WTC11 (cell line): ENCODE results near the gene C6orf141. TPM values are rescaled to one million over a fixed set of nuclear protein-coding genes. Genes with fewer than 3 reads are reported as not detected.

Source experiments
- ATAC-seq: fragments of 200-7000 bp; cut with Tn5 transposase; 2 replicates; pipeline ENCODE4 v1.10.0; 2021; ENCODE audit warnings: mild to moderate bottlenecking, moderate library complexity
- CTCF ChIA-PET: fragments of 300-600 bp; sonication (Branson Sonifier 250); formaldehyde crosslinking; loops from one replicate; lab custom pipeline; 2021; ENCODE audit warnings: antibody characterized with exemption; lab: Charles Lee
- POLR2A ChIA-PET: fragments of 350-600 bp; sonication (Branson Sonifier 250); formaldehyde crosslinking; loops from one replicate; lab custom pipeline; 2021; ENCODE audit warnings: antibody characterized with exemption; lab: Charles Lee
- DNase-seq: peaks from one replicate; pipeline ENCODE4 v3.0.0; 2021; ENCODE audit warnings: low spot score
- H3K27ac Mint-ChIP-seq: 2 replicates; pipeline ENCODE4 v1.8.0; 2021; ENCODE audit warnings: mixed read lengths
- H3K27me3 Mint-ChIP-seq: 2 replicates; pipeline ENCODE4 v1.8.0; 2021; ENCODE audit warnings: low read depth, mild to moderate bottlenecking, moderate library complexity, mixed read lengths
- H3K36me3 Mint-ChIP-seq: 2 replicates; pipeline ENCODE4 v1.8.0; 2021; ENCODE audit warnings: mixed read lengths
- H3K4me1 Mint-ChIP-seq: 2 replicates; pipeline ENCODE4 v1.8.0; 2022; ENCODE audit warnings: mixed read lengths
- H3K4me3 Mint-ChIP-seq: 2 replicates; pipeline ENCODE4 v1.8.0; 2021; ENCODE audit warnings: mild to moderate bottlenecking, moderate library complexity, mixed read lengths
- H3K9me3 Mint-ChIP-seq: 2 replicates; pipeline ENCODE4 v1.8.0; 2021; ENCODE audit warnings: mixed read lengths
- AR ChIP-seq: fragments of 250-450 bp; sonication (Bioruptor Pico); IDR thresholded peaks from 2 replicates; pipeline ENCODE4 v1.9.0; 2021; ENCODE audit warnings: mild to moderate bottlenecking
- ATF2 ChIP-seq: sonication (generic); formaldehyde crosslinking; IDR thresholded peaks from 2 replicates; pipeline ENCODE4 v1.8.1; 2022; ENCODE audit warnings: low read depth, missing genetic modification reagents, borderline replicate concordance
- ATF6 ChIP-seq: sonication (generic); formaldehyde crosslinking; IDR thresholded peaks from 2 replicates; pipeline ENCODE4 v1.8.1; 2023; ENCODE audit warnings: mild to moderate bottlenecking, missing genetic modification reagents
- CTCF ChIP-seq: fragments of 200-600 bp; IDR thresholded peaks from 2 replicates; pipeline ENCODE4 v1.8.0; 2022; ENCODE audit warnings: antibody characterized with exemption
- E2F5 ChIP-seq: sonication (generic); formaldehyde crosslinking; IDR thresholded peaks from 2 replicates; pipeline ENCODE4 v1.8.1; 2022; ENCODE audit warnings: mild to moderate bottlenecking, moderate library complexity, missing genetic modification reagents
- JUN ChIP-seq: sonication (generic); formaldehyde crosslinking; IDR thresholded peaks from 2 replicates; pipeline ENCODE4 v1.8.0; 2023; ENCODE audit warnings: mild to moderate bottlenecking, missing genetic modification reagents
- KAT7 ChIP-seq: sonication (generic); formaldehyde crosslinking; IDR thresholded peaks from 2 replicates; pipeline ENCODE4 v1.8.1; 2023; ENCODE audit warnings: missing genetic modification reagents, mild to moderate bottlenecking, borderline replicate concordance
- NFATC4 ChIP-seq: fragments of 250-450 bp; sonication (Bioruptor Pico); IDR thresholded peaks from 2 replicates; pipeline ENCODE4 v1.9.0; 2021; ENCODE audit warnings: mild to moderate bottlenecking
- NFYB ChIP-seq: sonication (generic); formaldehyde crosslinking; conservative IDR thresholded peaks from 2 replicates; pipeline ENCODE4 v1.8.0; 2022; ENCODE audit warnings: low read depth, missing genetic modification reagents
- PRRX2 ChIP-seq: fragments of 250-450 bp; sonication (Bioruptor Pico); IDR thresholded peaks from 2 replicates; pipeline ENCODE4 v1.8.0; 2021; ENCODE audit warnings: mild to moderate bottlenecking
- SMAD4 ChIP-seq: sonication (generic); formaldehyde crosslinking; IDR thresholded peaks from 2 replicates; pipeline ENCODE4 v1.8.0; 2022; ENCODE audit warnings: mild to moderate bottlenecking, missing genetic modification reagents
- TCF7 ChIP-seq: sonication (generic); formaldehyde crosslinking; IDR thresholded peaks from 2 replicates; pipeline ENCODE4 v1.8.0; 2022; ENCODE audit warnings: mild to moderate bottlenecking, low read depth, missing genetic modification reagents, moderate library complexity
- TP53 ChIP-seq: sonication (generic); formaldehyde crosslinking; IDR thresholded peaks from 2 replicates; pipeline ENCODE4 v1.8.1; 2023; ENCODE audit warnings: mild to moderate bottlenecking, missing genetic modification reagents
- ZBTB43 ChIP-seq: sonication (generic); formaldehyde crosslinking; IDR thresholded peaks from 2 replicates; pipeline ENCODE4 v1.8.1; 2023; ENCODE audit warnings: mild to moderate bottlenecking, missing genetic modification reagents
- ZNF138 ChIP-seq: sonication (generic); formaldehyde crosslinking; conservative IDR thresholded peaks from 2 replicates; pipeline ENCODE4 v1.8.1; 2022; ENCODE audit warnings: mild to moderate bottlenecking, moderate library complexity, missing genetic modification reagents
- ZNF219 ChIP-seq: sonication (generic); formaldehyde crosslinking; IDR thresholded peaks from 2 replicates; pipeline ENCODE4 v1.8.0; 2023; ENCODE audit warnings: missing genetic modification reagents, mild to moderate bottlenecking, borderline replicate concordance
- ZNF317 ChIP-seq: sonication (generic); formaldehyde crosslinking; IDR thresholded peaks from 2 replicates; pipeline ENCODE4 v1.8.1; 2023; ENCODE audit warnings: low read depth, mild to moderate bottlenecking, moderate library complexity, missing genetic modification reagents, borderline replicate concordance
- ZNF396 ChIP-seq: fragments of 250-450 bp; sonication (Bioruptor Pico); IDR thresholded peaks from 2 replicates; pipeline ENCODE4 v1.8.0; 2021; ENCODE audit warnings: mild to moderate bottlenecking, moderate library complexity, borderline replicate concordance
- total RNA-seq: library from RNA; stranded (reverse); gene quantifications from 3 replicates; pipeline ENCODE4 v1.2.3, GENCODE V29; 2021

The C6orf141 gene
- total RNA-seq, 1 experiment from 2014 or later, result 14.4 TPM

GRCh38 chr6:49565855-49566254, 15.4 kb downstream of the C6orf141 start:
- H3K9me3 Mint-ChIP-seq, result peaks cover 6% of the 10 kb centered on the region
- ATAC-seq, result no peak
- H3K4me1 Mint-ChIP-seq, result no peaks in the 10 kb centered on the region
- H3K27me3 Mint-ChIP-seq, result peaks cover 50% of the 10 kb centered on the region
- H3K27ac Mint-ChIP-seq, result no peak overlapping the region
- CTCF ChIA-PET, result interaction anchor here (1.6 kb wide), 1 partner anchor 34 kb away, joined by 6 read pairs; no protein-coding TSS in a partner anchor
- POLR2A ChIA-PET, result interaction anchor here (1.3 kb wide), 1 partner anchor 14 kb away, joined by 3 read pairs; no protein-coding TSS in a partner anchor
- no peak for DNase-seq
- no peak overlapping the region for H3K4me3 Mint-ChIP-seq
- no peak for TF ChIP-seq KAT7 (CRISPR knock-in tag)
- TF ChIP-seq, all 79 proteins: peak for 0
- H3K36me3 Mint-ChIP-seq, result peaks cover 6% of the 10 kb centered on the region; the same call in 1 of the 2 replicates

- Mint-ChIP-seq H3K36me3 (no peaks in the 10 kb centered on the region), H3K27ac (no peak overlapping the region), H3K9me3 (no peaks in the 10 kb centered on the region), H3K27me3 (peaks cover 13% of the 10 kb centered on the region), H3K4me1 (no peaks in the 10 kb centered on the region), H3K4me3 (no peak overlapping the region)
- POLR2A ChIA-PET, result no interaction called here
- CTCF ChIA-PET, result no interaction called here
- no peak for TF ChIP-seq ATF6 (CRISPR knock-in tag)
- no peak for TF ChIP-seq PRRX2 (CRISPR knock-in tag)
- TF ChIP-seq ZBTB43, result no peak
- TF ChIP-seq NFATC4 (CRISPR knock-in tag), result no peak
- no peak for TF ChIP-seq SMAD4 (CRISPR knock-in tag)
- TF ChIP-seq CTCF, result no peak
- TF ChIP-seq JUN, result no peak
- no peak for TF ChIP-seq TP53
- TF ChIP-seq ATF2 (CRISPR knock-in tag), result no peak
- no peak for TF ChIP-seq E2F5 (CRISPR knock-in tag)
- no peak for TF ChIP-seq ZNF138 (CRISPR knock-in tag)
- no peak for TF ChIP-seq TCF7 (CRISPR knock-in tag)
- no peak for TF ChIP-seq ZNF219
- TF ChIP-seq NFYB (CRISPR knock-in tag), result no peak
- no peak for TF ChIP-seq AR (CRISPR knock-in tag)
- no peak for TF ChIP-seq ZNF317 (CRISPR knock-in tag)
- TF ChIP-seq ZNF396 (CRISPR knock-in tag), result no peak
- no peak for ATAC-seq
- DNase-seq, result no peak
Measured at GRCh38 chr6:49570474-49571079, 20.1 kb downstream of the C6orf141 start.
